Measurements from ENCODE around the gene LY6G6F. TPM values are rescaled to one million over a fixed set of nuclear protein-coding genes. Genes with fewer than 3 reads are reported as not detected.

Gene LY6G6F
- total RNA-seq, 2 experiments from 2014 or later = not detected

DNA sequence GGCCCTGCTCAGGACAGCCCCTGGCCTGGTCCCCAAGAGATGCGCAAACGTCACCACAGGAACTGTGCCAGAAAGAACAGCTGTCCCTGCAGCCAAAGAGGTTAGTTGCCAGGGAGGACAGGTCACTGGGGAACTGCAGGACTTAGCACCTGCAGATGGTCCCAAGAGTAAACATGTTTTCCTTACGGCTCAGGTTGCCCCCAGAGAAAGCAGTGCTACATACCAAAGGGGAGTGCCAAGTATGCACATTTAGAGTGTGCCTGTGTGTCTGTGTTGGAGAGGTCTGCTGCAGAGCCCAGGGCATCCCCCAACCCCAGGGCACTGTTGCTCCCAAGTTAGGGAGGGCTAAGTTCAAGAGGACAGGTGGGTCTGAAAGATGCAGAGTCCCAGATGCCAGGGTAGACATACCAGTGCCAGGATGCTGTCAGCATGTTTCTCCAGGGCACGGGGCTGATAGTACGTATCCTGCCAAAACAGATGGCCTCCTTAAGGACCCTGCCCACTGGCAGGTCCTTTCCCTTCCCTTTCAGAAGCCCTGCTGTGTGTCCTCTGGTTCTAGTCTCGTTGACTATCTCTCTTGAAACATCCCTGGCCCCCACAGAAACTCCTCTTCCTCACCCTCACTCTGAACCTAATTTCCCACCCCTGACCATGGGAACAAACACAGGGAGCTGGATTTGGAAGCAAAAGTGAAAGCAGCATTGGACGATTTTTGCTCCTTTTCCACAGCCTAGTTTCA, 4.8 kb upstream of the LY6G6F start:
- intact Hi-C loops (cut with micrococcal nuclease) = no loop called here
- CTCF ChIA-PET = interaction anchor here (1.2 to 2.8 kb wide), 2 partner anchors 11 to 103 kb away, joined by 3 to 9 read pairs; no protein-coding TSS in a partner anchor

DNA sequence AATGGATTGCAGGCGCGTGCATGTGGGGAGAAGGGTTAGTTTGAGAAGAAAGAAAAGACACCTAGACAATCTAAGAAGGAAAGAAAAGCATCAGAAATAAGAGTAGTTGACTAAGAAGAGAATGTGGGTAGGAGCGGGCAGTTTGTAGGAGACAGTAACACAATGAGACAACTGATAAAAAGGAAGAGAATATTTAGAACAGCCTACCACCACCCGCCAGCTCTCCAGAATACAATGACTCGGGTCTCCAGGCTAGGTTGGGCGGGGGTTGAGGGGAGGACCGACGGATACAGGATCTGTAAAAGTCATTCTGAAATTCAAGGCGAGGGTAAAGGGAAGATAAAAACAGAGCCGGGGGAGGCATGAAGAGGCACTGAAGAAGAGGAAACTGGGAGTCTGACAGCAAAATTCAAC, 4.3 kb upstream of the LY6G6F start:
- H3K36me3 Mint-ChIP-seq (ENCODE audit: low read depth) = peaks cover 7% of the 10 kb centered on the region
- peaks cover 27% of the 10 kb centered on the region for H3K4me1 Mint-ChIP-seq (ENCODE audit: low read depth)
- ChIA-PET CTCF (interaction anchor here (1.2 to 1.4 kb wide), 2 partner anchors 94 to 104 kb away, joined by 3 to 5 read pairs; partner anchors contain the start of gene VARS1), POLR2A (interaction anchor here (0.8 to 3.4 kb wide), 12 partner anchors 10 to 133 kb away, joined by 3 to 13 read pairs (median 5); partner anchors contain the start of genes C6orf47, CSNK2B, GPANK1 and LY6G5C)
- no peaks in the 10 kb centered on the region for H3K27me3 Mint-ChIP-seq
- intact Hi-C loops (cut with micrococcal nuclease) = no loop called here
- TF ChIP-seq, protein P1, sequence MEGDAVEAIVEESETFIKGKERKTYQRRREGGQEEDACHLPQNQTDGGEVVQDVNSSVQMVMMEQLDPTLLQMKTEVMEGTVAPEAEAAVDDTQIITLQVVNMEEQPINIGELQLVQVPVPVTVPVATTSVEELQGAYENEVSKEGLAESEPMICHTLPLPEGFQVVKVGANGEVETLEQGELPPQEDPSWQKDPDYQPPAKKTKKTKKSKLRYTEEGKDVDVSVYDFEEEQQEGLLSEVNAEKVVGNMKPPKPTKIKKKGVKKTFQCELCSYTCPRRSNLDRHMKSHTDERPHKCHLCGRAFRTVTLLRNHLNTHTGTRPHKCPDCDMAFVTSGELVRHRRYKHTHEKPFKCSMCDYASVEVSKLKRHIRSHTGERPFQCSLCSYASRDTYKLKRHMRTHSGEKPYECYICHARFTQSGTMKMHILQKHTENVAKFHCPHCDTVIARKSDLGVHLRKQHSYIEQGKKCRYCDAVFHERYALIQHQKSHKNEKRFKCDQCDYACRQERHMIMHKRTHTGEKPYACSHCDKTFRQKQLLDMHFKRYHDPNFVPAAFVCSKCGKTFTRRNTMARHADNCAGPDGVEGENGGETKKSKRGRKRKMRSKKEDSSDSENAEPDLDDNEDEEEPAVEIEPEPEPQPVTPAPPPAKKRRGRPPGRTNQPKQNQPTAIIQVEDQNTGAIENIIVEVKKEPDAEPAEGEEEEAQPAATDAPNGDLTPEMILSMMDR (IDR thresholded peaks at IDR 0.05) = no peak
- peak; percentile 49 for DNase-seq
- peak overlapping the region; percentile 95 for H3K4me3 Mint-ChIP-seq
- peak overlapping the region; percentile 94 for H3K27ac Mint-ChIP-seq
- peak; percentile 12 for ATAC-seq
- no peaks in the 10 kb centered on the region for H3K9me3 Mint-ChIP-seq

More for the DNA sequence above, 4.8 kb upstream of the LY6G6F start:
- Mint-ChIP-seq H3K36me3 (ENCODE audit: low read depth) (peaks cover 12% of the 10 kb centered on the region), H3K27me3 (no peaks in the 10 kb centered on the region), H3K27ac (peak overlapping the region; percentile 94), H3K9me3 (no peaks in the 10 kb centered on the region), H3K4me1 (ENCODE audit: low read depth) (peaks cover 29% of the 10 kb centered on the region), H3K4me3 (peak overlapping the region; percentile 95)
- ATAC-seq (no peak), DNase-seq (no peak)
- TF ChIP-seq, protein P1 (IDR thresholded peaks at IDR 0.05) = no peak
- POLR2A ChIA-PET = interaction anchor here (0.8 to 3.4 kb wide), 9 partner anchors 10 to 134 kb away, joined by 3 to 13 read pairs (median 5); partner anchors contain the start of genes CSNK2B, GPANK1 and LY6G5C

DNA sequence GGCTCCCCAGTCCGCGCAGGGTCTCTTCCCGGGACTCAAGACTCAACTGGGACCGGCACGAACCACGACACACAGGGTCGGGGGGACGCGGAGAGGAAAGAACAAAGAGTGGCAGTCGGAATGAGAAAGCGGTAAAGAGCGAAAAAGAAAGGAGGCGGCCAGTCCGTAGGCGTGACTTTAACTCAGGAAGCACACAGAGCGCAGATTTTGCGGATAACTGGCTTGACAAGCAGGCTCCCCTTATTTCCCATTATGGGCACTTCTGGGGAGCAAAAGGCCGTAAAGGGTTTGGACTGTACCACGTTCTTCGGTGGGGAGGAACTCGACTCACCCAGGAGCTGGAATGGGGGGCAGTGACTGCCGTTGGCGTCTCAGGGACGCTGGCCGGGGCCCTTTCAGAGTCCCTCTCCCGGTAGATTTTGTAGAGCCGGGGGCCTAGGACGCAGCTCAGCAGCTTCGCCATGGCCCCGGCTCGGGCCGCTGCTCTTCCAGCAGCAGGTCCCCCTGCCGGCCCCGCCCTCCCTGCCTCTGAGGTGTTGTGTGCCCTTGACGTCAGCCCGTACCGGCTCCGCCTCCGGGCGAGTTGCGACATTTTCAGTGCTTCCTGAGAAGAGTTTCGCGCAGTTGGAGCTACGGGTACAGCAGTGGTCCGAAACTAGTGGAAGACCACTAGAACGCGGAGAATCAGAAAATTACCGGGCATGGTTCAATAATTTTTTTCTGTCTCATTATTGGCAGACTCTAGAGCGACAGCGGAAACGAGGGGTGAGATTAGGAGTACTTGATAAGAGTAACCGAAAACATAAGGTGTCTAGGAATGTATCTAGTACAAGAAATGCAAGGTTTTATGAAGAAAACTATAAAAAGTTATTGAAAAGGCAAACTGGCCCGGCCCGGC, 3.6 kb upstream of the LY6G6F start, which contains the start of gene ABHD16A:
TSS of gene ABHD16A (minus strand) at position 506 of the 898 bp plus-strand sequence. CDS start at position 463, 43 bp downstream.
- Mint-ChIP-seq H3K9me3 (no peaks in the 10 kb centered on the region), H3K27me3 (no peaks in the 10 kb centered on the region), H3K27ac (peak within 1 kb of the TSS; percentile 94), H3K4me3 (peak within 1 kb of the TSS; percentile 95), H3K4me1 (ENCODE audit: low read depth) (peaks cover 21% of the 10 kb centered on the region), H3K36me3 (ENCODE audit: low read depth) (peaks cover 3% of the 10 kb centered on the region)
- ChIA-PET POLR2A (interaction anchor here (0.7 to 3.4 kb wide), 16 partner anchors 10 to 163 kb away, joined by 3 to 13 read pairs (median 5); partner anchors contain the start of genes C6orf47, CSNK2B, GPANK1 and LY6G5C), CTCF (interaction anchor here (0.7 to 1.6 kb wide), 7 partner anchors 9 to 127 kb away, joined by 3 to 6 read pairs (median 5); partner anchors contain the start of genes GPANK1, LSM2 and VARS1)
- intact Hi-C loops (cut with micrococcal nuclease) = no loop called here
- ATAC-seq (peak; percentile 95), DNase-seq (peak; percentile 99)
- TF ChIP-seq, protein P1 (IDR thresholded peaks at IDR 0.05) = no peak

DNA sequence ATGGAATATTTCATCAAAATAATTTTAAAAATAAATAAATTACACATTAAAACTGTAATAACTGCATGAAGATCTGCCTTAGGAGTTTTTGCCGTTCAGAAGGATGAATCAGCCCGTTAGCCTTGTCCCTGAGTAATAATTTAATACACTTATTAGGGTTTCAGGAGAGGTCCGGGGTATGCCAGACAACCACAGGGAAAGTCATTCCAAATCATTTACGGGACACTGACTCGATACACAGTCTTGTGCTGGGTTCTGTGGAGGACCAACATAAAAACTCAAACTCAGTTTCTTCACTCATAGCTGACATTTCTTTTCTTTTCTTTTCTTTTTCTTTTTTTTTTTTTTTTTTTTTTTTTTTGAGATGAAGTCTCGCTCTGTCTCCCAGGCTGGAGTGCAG, 735 bp upstream of the LY6G6F start:
- CTCF ChIA-PET = interaction anchor here (1.1 to 1.3 kb wide), 2 partner anchors 16 to 90 kb away, joined by 3 to 4 read pairs; partner anchors contain the start of gene VARS1
- intact Hi-C loops (cut with micrococcal nuclease) = no loop called here
- Mint-ChIP-seq H3K27ac (no peak overlapping the region), H3K27me3 (no peaks in the 10 kb centered on the region), H3K4me1 (ENCODE audit: low read depth) (peaks cover 16% of the 10 kb centered on the region), H3K4me3 (no peak overlapping the region), H3K36me3 (ENCODE audit: low read depth) (peaks cover 3% of the 10 kb centered on the region), H3K9me3 (no peaks in the 10 kb centered on the region)
- ATAC-seq (no peak), DNase-seq (no peak)
- POLR2A ChIA-PET = no interaction called here
- TF ChIP-seq, protein P1 (IDR thresholded peaks at IDR 0.05) = no peak

Data from activated CD8-positive, alpha-beta T cell treated with anti-CD3 and anti-CD28 coated beads for 36 hours (primary cell).